DMS79 (cell line): Measurements from ENCODE around the gene MEP1B.
"Not testable (repeated sequence)": the region's sequence is repeated elsewhere in the genome, so short reads cannot be mapped to it uniquely, and the experiment has no call there.

Experiments
- DNase-seq: peaks from one replicate; lab custom pipeline; 2025; lab: John Stamatoyannopoulos, UW

The MEP1B gene

GRCh38 chr18:32209685-32210445 is 20.0 kb downstream of the MEP1B start:
- no peak for DNase-seq

GRCh38 chr18:32213693-32214092 is 23.9 kb downstream of the MEP1B start:
- DNase-seq: peak; percentile 62

GRCh38 chr18:32216390-32216789 is 26.6 kb downstream of the MEP1B start:
- DNase-seq: no peak

GRCh38 chr18:32219431-32220018 is 29.7 kb downstream of the MEP1B start:
- no peak for DNase-seq

GRCh38 chr18:32233348-32233747 is 43.5 kb downstream of the MEP1B start:
- not testable (repeated sequence) for DNase-seq

- DNase-seq: no peak
Observed at GRCh38 chr18:32237049-32237448, 47.2 kb downstream of the MEP1B start.

- no peak for DNase-seq
Observed at GRCh38 chr18:32238635-32239268, 48.9 kb downstream of the MEP1B start.

GRCh38 chr18:32242395-32242794 is 52.6 kb downstream of the MEP1B start:
- no peak for DNase-seq

- DNase-seq: no peak
Observed at GRCh38 chr18:32243358-32243757, 53.5 kb downstream of the MEP1B start.

- no peak for DNase-seq
Observed at GRCh38 chr18:32244881-32245280, 55.0 kb downstream of the MEP1B start.

- DNase-seq: no peak
Observed at GRCh38 chr18:32249147-32249929, 59.5 kb downstream of the MEP1B start.

- no peak for DNase-seq
Observed at GRCh38 chr18:32251466-32251865, 61.6 kb downstream of the MEP1B start.

GRCh38 chr18:32252141-32252860 is 62.5 kb downstream of the MEP1B start:
- DNase-seq: no peak

- DNase-seq: no peak
Observed at GRCh38 chr18:32255570-32255969, 65.7 kb downstream of the MEP1B start.

- DNase-seq: no peak
Observed at GRCh38 chr18:32257084-32257785, 67.4 kb downstream of the MEP1B start.

GRCh38 chr18:32258148-32258547 is 68.3 kb downstream of the MEP1B start:
- DNase-seq: no peak

GRCh38 chr18:32258558-32259204 is 68.8 kb downstream of the MEP1B start:
- no peak for DNase-seq

- no peak for DNase-seq
Observed at GRCh38 chr18:32259553-32259952, 69.7 kb downstream of the MEP1B start.

GRCh38 chr18:32261003-32261402 is 71.2 kb downstream of the MEP1B start:
- DNase-seq: no peak

GRCh38 chr18:32262092-32262491 is 72.3 kb downstream of the MEP1B start:
- no peak for DNase-seq

GRCh38 chr18:32264401-32264800 is 74.6 kb downstream of the MEP1B start:
- DNase-seq: no peak
